ENCODE measurements around the gene TLCD4.

DNA sequence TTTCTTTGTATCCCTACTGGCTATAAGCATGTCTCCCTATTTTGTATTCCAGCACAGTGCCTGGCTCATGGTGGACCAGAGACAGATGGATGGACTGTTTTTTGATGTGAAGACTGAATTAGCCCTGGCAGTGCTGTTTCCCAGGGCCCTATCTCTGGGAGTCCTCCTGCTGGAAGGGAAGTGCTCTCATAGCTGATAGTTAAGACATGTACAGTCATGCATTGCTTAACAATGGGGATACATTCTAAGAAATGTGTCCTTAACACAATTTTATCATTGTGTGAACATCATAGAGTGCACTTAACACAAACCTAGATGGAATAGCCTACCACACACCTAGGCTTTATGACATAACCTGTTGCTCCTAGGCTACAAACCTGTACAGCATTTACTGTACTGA is 21.1 kb downstream of the TLCD4 start:
- TF ChIP-seq, protein P1, sequence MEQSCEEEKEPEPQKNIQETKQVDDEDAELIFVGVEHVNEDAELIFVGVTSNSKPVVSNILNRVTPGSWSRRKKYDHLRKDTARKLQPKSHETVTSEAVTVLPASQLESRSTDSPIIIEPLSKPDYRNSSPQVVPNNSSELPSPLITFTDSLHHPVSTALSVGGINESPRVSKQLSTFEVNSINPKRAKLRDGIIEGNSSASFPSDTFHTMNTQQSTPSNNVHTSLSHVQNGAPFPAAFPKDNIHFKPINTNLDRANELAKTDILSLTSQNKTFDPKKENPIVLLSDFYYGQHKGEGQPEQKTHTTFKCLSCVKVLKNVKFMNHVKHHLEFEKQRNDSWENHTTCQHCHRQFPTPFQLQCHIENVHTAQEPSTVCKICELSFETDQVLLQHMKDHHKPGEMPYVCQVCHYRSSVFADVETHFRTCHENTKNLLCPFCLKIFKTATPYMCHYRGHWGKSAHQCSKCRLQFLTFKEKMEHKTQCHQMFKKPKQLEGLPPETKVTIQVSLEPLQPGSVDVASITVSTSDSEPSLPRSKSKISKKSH (CRISPR knock-in tag; IDR thresholded peaks at IDR 0.05; ENCODE audit: borderline replicate concordance), result no peak
- TF ChIP-seq, protein P2, sequence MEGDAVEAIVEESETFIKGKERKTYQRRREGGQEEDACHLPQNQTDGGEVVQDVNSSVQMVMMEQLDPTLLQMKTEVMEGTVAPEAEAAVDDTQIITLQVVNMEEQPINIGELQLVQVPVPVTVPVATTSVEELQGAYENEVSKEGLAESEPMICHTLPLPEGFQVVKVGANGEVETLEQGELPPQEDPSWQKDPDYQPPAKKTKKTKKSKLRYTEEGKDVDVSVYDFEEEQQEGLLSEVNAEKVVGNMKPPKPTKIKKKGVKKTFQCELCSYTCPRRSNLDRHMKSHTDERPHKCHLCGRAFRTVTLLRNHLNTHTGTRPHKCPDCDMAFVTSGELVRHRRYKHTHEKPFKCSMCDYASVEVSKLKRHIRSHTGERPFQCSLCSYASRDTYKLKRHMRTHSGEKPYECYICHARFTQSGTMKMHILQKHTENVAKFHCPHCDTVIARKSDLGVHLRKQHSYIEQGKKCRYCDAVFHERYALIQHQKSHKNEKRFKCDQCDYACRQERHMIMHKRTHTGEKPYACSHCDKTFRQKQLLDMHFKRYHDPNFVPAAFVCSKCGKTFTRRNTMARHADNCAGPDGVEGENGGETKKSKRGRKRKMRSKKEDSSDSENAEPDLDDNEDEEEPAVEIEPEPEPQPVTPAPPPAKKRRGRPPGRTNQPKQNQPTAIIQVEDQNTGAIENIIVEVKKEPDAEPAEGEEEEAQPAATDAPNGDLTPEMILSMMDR (CRISPR knock-in tag; IDR thresholded peaks at IDR 0.05), result no peak
- TF ChIP-seq ZNF451 (CRISPR knock-in tag; IDR thresholded peaks at IDR 0.05), result no peak
- no peak for TF ChIP-seq ZNF121 (CRISPR knock-in tag; IDR thresholded peaks at IDR 0.05)
- TF ChIP-seq, protein P3, sequence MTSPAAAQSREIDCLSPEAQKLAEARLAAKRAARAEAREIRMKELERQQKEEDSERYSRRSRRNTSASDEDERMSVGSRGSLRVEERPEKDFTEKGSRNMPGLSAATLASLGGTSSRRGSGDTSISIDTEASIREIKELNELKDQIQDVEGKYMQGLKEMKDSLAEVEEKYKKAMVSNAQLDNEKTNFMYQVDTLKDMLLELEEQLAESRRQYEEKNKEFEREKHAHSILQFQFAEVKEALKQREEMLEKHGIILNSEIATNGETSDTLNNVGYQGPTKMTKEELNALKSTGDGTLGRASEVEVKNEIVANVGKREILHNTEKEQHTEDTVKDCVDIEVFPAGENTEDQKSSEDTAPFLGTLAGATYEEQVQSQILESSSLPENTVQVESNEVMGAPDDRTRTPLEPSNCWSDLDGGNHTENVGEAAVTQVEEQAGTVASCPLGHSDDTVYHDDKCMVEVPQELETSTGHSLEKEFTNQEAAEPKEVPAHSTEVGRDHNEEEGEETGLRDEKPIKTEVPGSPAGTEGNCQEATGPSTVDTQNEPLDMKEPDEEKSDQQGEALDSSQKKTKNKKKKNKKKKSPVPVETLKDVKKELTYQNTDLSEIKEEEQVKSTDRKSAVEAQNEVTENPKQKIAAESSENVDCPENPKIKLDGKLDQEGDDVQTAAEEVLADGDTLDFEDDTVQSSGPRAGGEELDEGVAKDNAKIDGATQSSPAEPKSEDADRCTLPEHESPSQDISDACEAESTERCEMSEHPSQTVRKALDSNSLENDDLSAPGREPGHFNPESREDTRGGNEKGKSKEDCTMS (CRISPR knock-in tag; conservative IDR thresholded peaks at IDR 0.05), result no peak
- no peak for TF ChIP-seq HDAC6 (IDR thresholded peaks at IDR 0.05; ENCODE audit: low read depth, low read length)
- no peak for TF ChIP-seq ZNF782 (CRISPR knock-in tag; IDR thresholded peaks at IDR 0.05; ENCODE audit: borderline replicate concordance)
- TF ChIP-seq NCOA5 (CRISPR knock-in tag; IDR thresholded peaks at IDR 0.05), result no peak
- no peak for TF ChIP-seq ZNF207 (IDR thresholded peaks at IDR 0.05; ENCODE audit: borderline replicate concordance)
